Endothelial cell of umbilical vein (primary cell): ENCODE data around the gene SFI1.

ENCODE experiments used
- EZH2 ChIP-seq: IDR thresholded peaks from 2 replicates; pipeline ENCODE4 v1.6.1; 2012; ENCODE audit warnings: borderline replicate concordance, low read depth, mild to moderate bottlenecking, moderate library complexity, low read length, inconsistent platforms; ENCODE audit not compliant: severe bottlenecking
- FOS ChIP-seq: IDR thresholded peaks from 2 replicates; pipeline ENCODE4 v1.6.1; 2011; ENCODE audit warnings: mild to moderate bottlenecking, low read length, moderate library complexity, borderline replicate concordance; ENCODE audit not compliant: insufficient read depth
- GATA2 ChIP-seq: IDR thresholded peaks from 2 replicates; pipeline ENCODE4 v1.7.0; 2011; ENCODE audit warnings: low read depth, mild to moderate bottlenecking, moderate library complexity, mixed read lengths, low read length; ENCODE audit not compliant: insufficient read length, insufficient read depth
- JUN ChIP-seq: IDR thresholded peaks from 2 replicates; pipeline ENCODE4 v1.6.1; 2011; ENCODE audit warnings: borderline replicate concordance, low read depth; ENCODE audit not compliant: insufficient read length, insufficient read depth
- MAX ChIP-seq: IDR thresholded peaks from 2 replicates; pipeline ENCODE4 v1.6.1; 2011; ENCODE audit not compliant: insufficient read depth, insufficient read length
- MYC ChIP-seq: IDR thresholded peaks from one replicate; pipeline ENCODE4 v1.6.1; 2011; ENCODE audit warnings: mild to moderate bottlenecking, low read depth, low read length
- POLR2A ChIP-seq: IDR thresholded peaks from 2 replicates; pipeline ENCODE4 v1.6.1; 2012; ENCODE audit warnings: low read depth, mild to moderate bottlenecking, control low read depth, low read length
- POLR2AphosphoS5 ChIP-seq: IDR thresholded peaks from 2 replicates; pipeline ENCODE4 v1.6.1; 2012; ENCODE audit warnings: low read depth, mild to moderate bottlenecking, control low read depth, low read length, moderate library complexity; ENCODE audit not compliant: insufficient read depth
- TF ChIP-seq, protein P1 (sequence below), 2 donors: IDR thresholded peaks; 1 replicate in 1 of 2; 2 replicates in 1 of 2; pipeline ENCODE4 v1.5.1; 2011; ENCODE audit warnings: low read length in 2 of 2, mild to moderate bottlenecking in 2 of 2, moderate library complexity in 2 of 2, control low read depth in 1 of 2, inconsistent platforms in 1 of 2, low read depth in 1 of 2; ENCODE audit not compliant: insufficient read depth in 1 of 2; ENCODE audit errors: extremely low read depth in 1 of 2

DNA sequence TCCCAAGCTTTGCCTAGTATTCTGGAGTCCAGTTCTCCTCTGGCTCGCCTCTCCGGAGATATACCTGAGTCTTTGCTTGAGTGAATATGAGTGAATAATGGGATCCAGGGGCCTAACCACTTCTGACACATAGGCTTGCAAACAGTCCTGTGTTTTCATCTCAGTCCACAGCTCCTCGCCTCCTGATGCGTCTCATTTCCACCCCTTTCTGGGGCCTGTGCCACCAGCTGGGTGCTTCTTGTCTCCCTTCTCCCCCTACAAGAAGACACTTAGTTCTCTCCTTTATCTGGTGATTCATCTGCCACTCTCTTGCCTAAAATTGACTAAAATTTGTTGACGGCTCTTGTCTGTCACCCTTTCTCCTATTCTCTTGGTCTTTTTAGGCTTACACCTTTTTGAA, 44.6 kb downstream of the SFI1 start:
- no peak for TF ChIP-seq POLR2A
- TF ChIP-seq, protein P1, sequence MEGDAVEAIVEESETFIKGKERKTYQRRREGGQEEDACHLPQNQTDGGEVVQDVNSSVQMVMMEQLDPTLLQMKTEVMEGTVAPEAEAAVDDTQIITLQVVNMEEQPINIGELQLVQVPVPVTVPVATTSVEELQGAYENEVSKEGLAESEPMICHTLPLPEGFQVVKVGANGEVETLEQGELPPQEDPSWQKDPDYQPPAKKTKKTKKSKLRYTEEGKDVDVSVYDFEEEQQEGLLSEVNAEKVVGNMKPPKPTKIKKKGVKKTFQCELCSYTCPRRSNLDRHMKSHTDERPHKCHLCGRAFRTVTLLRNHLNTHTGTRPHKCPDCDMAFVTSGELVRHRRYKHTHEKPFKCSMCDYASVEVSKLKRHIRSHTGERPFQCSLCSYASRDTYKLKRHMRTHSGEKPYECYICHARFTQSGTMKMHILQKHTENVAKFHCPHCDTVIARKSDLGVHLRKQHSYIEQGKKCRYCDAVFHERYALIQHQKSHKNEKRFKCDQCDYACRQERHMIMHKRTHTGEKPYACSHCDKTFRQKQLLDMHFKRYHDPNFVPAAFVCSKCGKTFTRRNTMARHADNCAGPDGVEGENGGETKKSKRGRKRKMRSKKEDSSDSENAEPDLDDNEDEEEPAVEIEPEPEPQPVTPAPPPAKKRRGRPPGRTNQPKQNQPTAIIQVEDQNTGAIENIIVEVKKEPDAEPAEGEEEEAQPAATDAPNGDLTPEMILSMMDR (IDR thresholded peaks at IDR 0.05; ENCODE audit: extremely low read depth in 1 of 2, insufficient read depth in 1 of 2, low read depth in 1 of 2, low read length in 2 of 2) = no peak
- TF ChIP-seq EZH2 = no peak
- no peak for TF ChIP-seq MAX
- no peak for TF ChIP-seq POLR2AphosphoS5
- TF ChIP-seq FOS = no peak
- no peak for TF ChIP-seq JUN
- TF ChIP-seq MYC = no peak
- TF ChIP-seq GATA2 = no peak
